Measurements from ENCODE around the gene LIAS.

- TF ChIP-seq CTCF (conservative IDR thresholded peaks at IDR 0.05 in 1 of 2, IDR thresholded peaks at IDR 0.05 in 1 of 2; ENCODE audit: extremely low read depth in 1 of 2, insufficient read depth in 1 of 2, low read depth in 1 of 2, low read length in 2 of 2) (no peak), EZH2 (IDR thresholded peaks at IDR 0.05; ENCODE audit: borderline replicate concordance, low read length) (no peak)
These were observed 39.3 kb downstream of the LIAS start for GRCh38 chr4:39497909-39498726.

All from mammary epithelial cell (primary cell).